Stomach (tissue), 9 donors: ENCODE data around the gene IPO11. TPM values are rescaled to one million over a fixed set of nuclear protein-coding genes. Genes with fewer than 3 reads are reported as not detected.

Source experiments
- DNase-seq, 2 donors: peaks; one replicate each; pipeline versions ENCODE4 v3.0.0 to v3.0.0-alpha.2; 2013 to 2019
- H3K27ac ChIP-seq, 5 donors: fragments of 200-600 bp in 4 of 5; sonication (generic) in 4 of 5; one replicate each; pipeline ENCODE4 v1.5.1; 2013 to 2019; ENCODE audit warnings: mild to moderate bottlenecking in 1 of 5, moderate library complexity in 1 of 5
- H3K27me3 ChIP-seq, 3 donors: fragments of 200-600 bp; sonication (generic); one replicate each; pipeline ENCODE4 v1.5.1; 2017 to 2019; ENCODE audit warnings: mixed run types in 1 of 3
- H3K36me3 ChIP-seq, 4 donors: fragments of 200-600 bp; sonication (generic); 1 replicate in 3 of 4; 2 replicates in 1 of 4; pipeline ENCODE4 v1.5.1; 2016 to 2019
- H3K4me1 ChIP-seq, 4 donors: fragments of 200-600 bp; sonication (generic); one replicate each; pipeline ENCODE4 v1.5.1; 2016 to 2019
- H3K4me3 ChIP-seq, 4 donors: fragments of 200-600 bp; sonication (generic) in 3 of 4; one replicate each; pipeline ENCODE4 v1.5.1; 2016 to 2019; ENCODE audit warnings: mild to moderate bottlenecking in 1 of 4
- H3K9me3 ChIP-seq, 4 donors: fragments of 200-600 bp; sonication (generic); one replicate each; pipeline ENCODE4 v1.5.1; 2016 to 2019
- CTCF ChIP-seq, 7 experiments: fragments of 450-650 bp in 4 of 7; fragments of 200-600 bp in 3 of 7; sonication (generic) in 3 of 7; IDR thresholded peaks; one replicate each; pipeline ENCODE4 v1.5.1; 2016 to 2019; ENCODE audit warnings: antibody characterized with exemption in 7 of 7, control low read depth in 2 of 7, mild to moderate bottlenecking in 1 of 7
- EP300 ChIP-seq: sonication (generic); formaldehyde crosslinking; IDR thresholded peaks from one replicate; pipeline ENCODE4 v1.6.1; 2017; ENCODE audit warnings: antibody characterized with exemption
- POLR2A ChIP-seq, 4 donors: fragments of 450-650 bp; IDR thresholded peaks; one replicate each; pipeline ENCODE4 v1.6.1; 2016; ENCODE audit warnings: antibody characterized with exemption in 4 of 4, control low read depth in 2 of 4, mild to moderate bottlenecking in 1 of 4, moderate library complexity in 1 of 4
- POLR2AphosphoS5 ChIP-seq, 3 donors: sonication (generic); formaldehyde crosslinking; IDR thresholded peaks; one replicate each; pipeline ENCODE4 v1.6.1; 2016; ENCODE audit warnings: antibody characterized with exemption in 3 of 3
- WGBS, 5 donors: extraction: QIAGEN DNeasy Blood & Tissue Kit in 3 of 5; methylation state at CpG; one replicate each; pipeline versions ENCODE4 v1.1.5 to v1.1.7; 2013 to 2018; 5-methylcytosine and 5-hydroxymethylcytosine counted together
- intact Hi-C: fragments of 100-400 bp; cut with DNase I; formaldehyde crosslinking; loops from one replicate; pipeline ENCODE4 v1.15.1; 2023; ENCODE audit warnings: low total_unique reads
- polyA plus RNA-seq, 3 donors: library from polyadenylated mRNA; stranded (reverse); fragments of 200-250 nt; gene quantifications; one replicate each; pipeline ENCODE4 v1.2.3, GENCODE V29; 2013
- total RNA-seq, 5 donors: library from RNA; depleted of rRNA; stranded (reverse); fragments of >200 nt; gene quantifications; one replicate each; pipeline versions ENCODE4 v1.1.0 to v1.2.3, GENCODE V29; 2014 to 2016
- donor health status: healthy with polysubstance abuse.
- donor health status: Bipolar disorder and iron deficiency.
- donor health status: healthy.

IPO11 gene
- total and polyA plus RNA-seq, 8 donors = 8.0 to 37.5 (median 9.8) TPM

- Histone ChIP-seq H3K27ac (no peak overlapping the region), H3K27me3 (no peaks in the 10 kb centered on the region), H3K4me3 (no peak overlapping the region), H3K9me3 (no peaks in the 10 kb centered on the region), H3K36me3 (peaks cover 0 to 14% (median 4%) of the 10 kb centered on the region in 4 donors), H3K4me1 (peaks cover 0 to 18% (median 0%) of the 10 kb centered on the region in 4 donors)
- peak in 1 of 2 donors; percentile 69 for DNase-seq
- intact Hi-C loops = no loop called here
- TF ChIP-seq EP300 (no peak), CTCF (IDR thresholded peaks at IDR 0.05) (peak in 5 of 7 experiments; percentile 29 to 64 (median 52))
These were observed 48.0 kb downstream of the IPO11 start for GRCh38 chr5:62460578-62460983.

DNA sequence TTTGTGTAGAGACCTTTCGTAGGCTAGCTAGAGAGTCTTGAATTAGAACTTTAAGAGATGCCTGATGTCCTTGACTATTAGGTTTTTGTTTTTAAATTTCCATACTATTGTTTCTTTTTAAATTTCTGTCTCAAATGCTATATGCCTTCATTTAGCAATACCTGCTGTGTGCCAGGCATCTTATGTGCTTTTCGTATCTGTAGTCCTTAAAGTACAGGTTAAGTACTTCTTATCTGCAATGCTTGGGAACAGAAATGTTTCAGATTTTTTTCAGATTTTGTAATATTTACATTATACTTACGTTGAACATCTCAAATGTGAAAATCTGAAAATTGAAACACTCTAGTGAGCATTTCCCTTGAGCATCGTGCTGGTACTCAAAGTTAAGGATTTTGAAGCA, 49.0 kb downstream of the IPO11 start:
- Histone ChIP-seq H3K4me3 (no peak overlapping the region), H3K27me3 (no peaks in the 10 kb centered on the region), H3K4me1 (peaks cover 0 to 26% (median 0%) of the 10 kb centered on the region in 4 donors), H3K27ac (no peak overlapping the region), H3K36me3 (peaks cover 0 to 4% (median 0%) of the 10 kb centered on the region in 4 donors), H3K9me3 (no peaks in the 10 kb centered on the region)
- no peak for DNase-seq
- 59 to 77% (median 66%) methylated on average over 4 of the region's 4 CpGs for WGBS, 5 donors
- intact Hi-C loops = no loop called here
- TF ChIP-seq POLR2AphosphoS5 (IDR thresholded peaks at IDR 0.05) (no peak), CTCF (IDR thresholded peaks at IDR 0.05) (no peak), POLR2A (IDR thresholded peaks at IDR 0.05) (no peak), EP300 (no peak)

DNA sequence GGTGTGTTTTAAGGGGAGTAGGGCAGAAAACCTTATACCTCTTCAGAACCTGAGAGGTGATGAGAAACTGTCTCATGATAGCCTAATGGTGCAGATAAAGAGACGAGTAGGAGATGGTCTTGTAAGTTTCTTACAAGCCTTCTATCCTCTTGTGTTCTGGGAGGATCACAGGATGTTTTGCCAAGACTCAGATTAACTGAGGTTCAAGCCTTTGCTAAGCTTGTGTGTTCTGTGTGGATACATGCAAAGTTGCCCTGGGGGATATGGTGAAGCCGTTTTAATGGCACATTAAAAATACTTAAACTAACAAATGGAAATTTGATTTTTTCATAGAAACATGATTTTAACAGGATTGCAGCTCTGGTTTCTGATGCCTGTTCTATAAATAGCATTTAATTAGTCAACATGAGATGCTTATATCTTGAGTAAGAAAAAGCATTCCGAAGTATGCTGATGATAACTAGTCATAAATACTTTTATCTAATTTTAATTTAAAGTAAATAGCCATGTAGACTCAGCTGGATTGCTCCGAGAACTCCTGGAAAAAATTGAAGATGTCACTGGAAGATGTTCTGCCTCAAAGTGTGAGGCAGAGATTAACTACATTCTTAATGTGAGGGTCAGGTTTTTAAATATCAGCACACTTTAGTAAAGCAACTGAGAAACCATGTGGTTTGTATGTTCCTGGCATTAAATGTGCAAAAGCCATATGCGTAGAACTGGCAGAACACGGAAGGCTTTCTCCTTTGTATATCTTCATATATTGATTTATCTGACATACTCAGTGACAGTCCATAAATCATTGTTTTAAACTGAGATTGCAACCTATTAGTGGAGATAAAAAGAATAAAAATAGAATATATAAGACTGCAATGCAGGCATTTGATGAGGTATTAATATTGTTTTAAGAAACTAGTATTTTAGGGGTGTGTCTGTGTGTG, 53.7 kb downstream of the IPO11 start:
- DNase-seq = no peak
- intact Hi-C loops = no loop called here
- TF ChIP-seq CTCF (IDR thresholded peaks at IDR 0.05) (no peak), POLR2A (IDR thresholded peaks at IDR 0.05) (no peak), POLR2AphosphoS5 (IDR thresholded peaks at IDR 0.05) (no peak), EP300 (no peak)
- Histone ChIP-seq H3K27me3 (no peaks in the 10 kb centered on the region), H3K36me3 (peaks cover 0 to 32% (median 27%) of the 10 kb centered on the region in 4 donors), H3K9me3 (no peaks in the 10 kb centered on the region), H3K27ac (no peak overlapping the region), H3K4me1 (peaks cover 0 to 13% (median 0%) of the 10 kb centered on the region in 4 donors), H3K4me3 (no peak overlapping the region)
- 68 to 77% (median 71%) methylated on average over 6 of the region's 6 CpGs for WGBS, 5 donors

GRCh38 chr5:62473209-62473608, 60.6 kb downstream of the IPO11 start:
- intact Hi-C loops = no loop called here
- no peak overlapping the region for H3K27ac ChIP-seq

More at GRCh38 chr5:62473209-62473608, 60.6 kb downstream of the IPO11 start:
- peaks cover 0 to 49% (median 30%) of the 10 kb centered on the region in 4 donors for H3K36me3 ChIP-seq
- no peak for DNase-seq
- H3K27me3 ChIP-seq = no peaks in the 10 kb centered on the region
- WGBS, 5 donors = 67 to 89% (median 86%) methylated on average over 1 of the region's 1 CpG
- no peak for TF ChIP-seq CTCF (IDR thresholded peaks at IDR 0.05)
- TF ChIP-seq POLR2A (IDR thresholded peaks at IDR 0.05) = no peak
- TF ChIP-seq EP300 = no peak
- no peak for TF ChIP-seq POLR2AphosphoS5 (IDR thresholded peaks at IDR 0.05)
- H3K4me1 ChIP-seq = no peaks in the 10 kb centered on the region
- H3K4me3 ChIP-seq = no peak overlapping the region
- no peaks in the 10 kb centered on the region for H3K9me3 ChIP-seq
